Left hindlimb (tissue), 1 donor: ENCODE results near the gene NFYB.
"Not testable (repeated sequence)": the region's sequence is repeated elsewhere in the genome, so short reads cannot be mapped to it uniquely, and the experiment has no call there.

Experiments used
- DNase-seq: peaks from one replicate; pipeline ENCODE4 v3.0.0-alpha.2; 2018

Gene NFYB

DNA sequence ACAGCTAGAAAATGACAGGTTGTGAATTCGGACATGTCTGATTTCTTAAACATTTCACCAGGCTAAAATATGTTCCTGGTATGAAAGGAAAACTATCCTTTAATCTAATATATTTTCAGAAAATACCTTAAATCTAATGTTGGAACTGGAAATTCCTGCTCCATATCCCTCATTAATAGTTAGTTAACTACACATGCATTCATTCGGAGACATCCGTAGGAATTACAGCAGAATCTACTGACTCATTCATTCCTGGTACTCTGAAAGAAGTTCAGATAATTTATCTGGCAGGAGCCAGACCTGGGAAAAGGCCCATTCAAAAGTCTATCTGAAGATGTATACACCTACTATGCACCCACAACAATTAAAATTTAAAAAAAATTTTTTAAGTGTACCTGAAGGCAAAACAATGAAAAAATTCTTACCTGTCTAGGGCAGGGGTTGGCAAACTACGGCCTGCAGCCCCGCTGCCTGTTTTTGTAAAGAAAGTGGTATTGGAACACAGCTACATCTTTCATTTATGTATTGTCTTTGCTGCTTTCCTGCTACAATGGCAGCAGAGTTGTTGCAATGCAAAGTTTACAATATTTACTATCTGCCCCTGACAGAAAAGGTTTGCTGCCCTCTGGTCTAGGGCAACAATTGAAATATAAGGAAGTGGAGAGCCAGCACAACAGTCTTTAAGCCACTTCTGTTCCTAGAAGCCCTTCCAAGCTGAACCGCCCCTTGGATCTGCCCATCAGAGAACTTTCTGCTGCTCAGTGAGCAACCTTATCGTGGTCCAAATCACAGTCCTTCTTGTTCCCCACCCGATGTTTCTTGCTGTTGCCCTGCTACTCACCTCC lies 17.9 kb upstream of the NFYB start:
- no peak for DNase-seq

DNA sequence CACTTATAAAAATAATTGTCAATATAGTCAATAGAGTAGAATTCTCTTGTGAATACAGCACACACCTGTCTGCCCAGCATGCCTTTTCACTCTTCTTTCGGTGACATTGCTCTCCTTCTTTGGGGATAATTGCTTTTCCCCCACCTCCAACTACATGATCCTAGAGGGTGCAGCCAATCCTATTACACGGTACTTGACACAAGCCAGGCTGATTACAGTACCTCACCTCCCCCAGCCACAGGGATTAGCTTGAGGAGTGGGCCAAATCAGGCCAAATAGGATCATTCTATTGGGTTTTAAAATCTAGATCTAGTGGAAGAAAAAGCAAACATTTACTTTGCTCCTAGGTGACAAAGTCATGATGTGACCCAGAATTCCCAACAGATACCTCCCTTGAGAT lies 16.8 kb upstream of the NFYB start:
- no peak for DNase-seq

DNA sequence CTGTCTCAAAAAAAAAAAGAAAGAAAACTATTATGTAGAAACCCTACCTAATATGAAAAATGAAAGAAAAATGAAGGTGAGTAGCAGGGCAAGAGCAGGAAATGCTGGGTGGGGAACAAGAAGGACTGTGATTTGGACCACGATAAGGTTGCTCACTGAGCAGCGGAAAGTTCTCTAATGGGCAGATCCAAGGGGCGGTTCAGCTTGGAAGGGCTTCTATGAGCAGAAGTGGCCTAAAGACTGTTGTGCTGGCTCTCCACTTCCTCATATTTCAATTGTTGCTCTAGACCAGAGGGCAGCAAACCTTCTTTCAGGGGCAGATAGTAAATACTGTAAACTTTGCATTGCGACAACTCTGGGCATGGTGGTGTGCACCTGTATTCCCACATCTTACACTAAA lies 16.3 kb upstream of the NFYB start:
- DNase-seq = no peak

DNA sequence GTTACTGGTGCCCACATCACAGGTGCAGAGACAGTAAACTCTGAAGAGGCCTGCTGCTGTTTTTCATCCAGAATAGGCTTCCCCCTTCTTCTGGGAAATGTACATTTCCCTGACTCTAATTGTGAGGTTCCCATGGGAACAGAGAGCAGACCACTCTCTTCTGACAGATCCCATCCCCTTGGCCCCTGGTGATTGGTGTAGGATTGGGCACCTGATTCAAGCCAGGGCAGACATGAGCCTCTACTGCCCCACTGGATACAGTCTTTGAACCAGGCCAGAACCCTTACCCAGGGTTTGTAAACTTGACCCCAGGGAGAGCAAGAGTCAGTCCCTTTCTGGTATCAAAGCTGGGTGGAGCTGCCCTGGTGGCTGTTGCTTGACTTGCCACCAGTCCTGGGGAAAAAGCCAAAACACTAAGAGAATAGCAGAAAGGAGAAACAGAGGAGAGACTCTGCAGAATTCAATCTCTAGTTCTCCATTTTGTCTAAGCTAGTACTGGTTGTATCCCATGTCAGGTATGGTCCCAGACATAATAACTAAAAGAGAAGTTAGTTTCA lies 14.8 kb upstream of the NFYB start:
- DNase-seq = no peak

DNA sequence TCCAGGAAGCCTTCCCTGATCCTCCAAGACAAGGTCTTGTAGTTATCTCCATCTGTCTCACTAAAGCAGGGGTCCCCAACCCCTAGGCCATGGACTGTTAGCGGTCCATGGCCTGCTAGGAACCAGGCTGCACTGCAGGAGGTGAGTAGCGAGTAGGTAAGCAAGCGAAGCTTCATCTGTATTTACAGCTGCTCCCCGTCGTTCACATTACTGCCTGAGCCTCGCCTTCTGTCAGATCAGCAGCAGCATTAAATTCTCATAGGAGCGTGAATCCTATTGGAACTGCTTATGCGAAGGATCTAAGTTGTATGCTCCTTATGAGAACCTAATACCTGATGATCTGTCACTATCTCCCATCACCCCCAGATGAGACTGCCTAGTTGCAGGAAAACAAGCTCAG lies 12.4 kb upstream of the NFYB start:
- no peak for DNase-seq

DNA sequence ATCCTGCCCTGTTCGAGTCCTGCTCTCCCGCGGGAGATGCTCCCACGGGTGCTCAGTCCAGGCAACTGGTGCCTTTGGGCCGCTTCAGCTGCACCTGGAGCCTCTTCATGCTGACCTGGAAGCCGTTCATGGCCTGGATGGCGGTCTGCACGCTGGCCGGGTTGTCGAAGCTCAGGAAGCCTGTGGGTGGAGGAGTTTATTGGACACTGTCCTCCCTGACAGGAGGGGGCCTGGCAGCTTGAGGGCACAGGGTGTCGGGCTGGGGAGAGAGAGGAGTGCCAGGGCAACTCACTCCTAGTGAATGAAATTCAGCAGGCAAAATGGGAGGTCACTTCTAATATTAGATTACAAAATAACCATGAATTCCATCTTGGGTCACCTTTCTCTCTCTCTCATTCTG lies 9.3 kb upstream of the NFYB start:
- no peak for DNase-seq

DNA sequence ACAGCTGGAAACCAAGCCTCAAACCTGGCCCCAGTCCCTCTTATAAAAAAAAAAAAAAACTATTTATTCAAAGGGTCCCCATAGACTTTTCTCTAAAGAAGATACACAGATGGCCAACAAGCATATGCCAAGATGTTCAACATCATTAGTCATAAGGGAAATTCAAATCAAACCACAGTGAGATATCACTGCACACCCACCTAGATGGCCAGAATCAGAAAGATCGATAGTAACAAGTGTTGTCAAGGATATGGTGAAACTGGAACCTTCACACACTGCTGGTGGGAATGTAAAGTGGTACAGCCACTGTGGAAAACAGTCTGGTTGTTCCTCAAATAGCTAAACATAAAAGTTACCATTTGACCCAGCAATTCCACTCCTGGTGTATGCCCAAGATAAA lies 5.9 kb upstream of the NFYB start:
- DNase-seq = no peak

DNA sequence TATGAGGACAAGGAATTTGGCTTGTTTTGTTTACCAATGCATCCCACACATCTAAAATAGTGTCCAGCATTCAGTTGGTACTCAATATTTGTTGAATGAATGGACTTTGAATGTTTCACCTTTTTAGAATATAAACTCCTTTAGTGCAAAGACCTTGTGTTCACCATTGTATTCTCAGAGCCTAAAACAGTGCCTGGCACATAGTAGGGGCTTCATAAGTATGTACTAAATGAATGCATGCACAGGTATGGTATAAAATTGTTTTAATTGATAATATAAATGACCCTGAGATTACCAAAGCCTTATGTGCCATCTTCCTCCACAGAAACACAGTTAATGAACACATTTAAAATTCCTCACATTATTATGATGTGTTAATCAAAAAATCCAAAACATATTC lies 5.0 kb upstream of the NFYB start:
- no peak for DNase-seq

DNA sequence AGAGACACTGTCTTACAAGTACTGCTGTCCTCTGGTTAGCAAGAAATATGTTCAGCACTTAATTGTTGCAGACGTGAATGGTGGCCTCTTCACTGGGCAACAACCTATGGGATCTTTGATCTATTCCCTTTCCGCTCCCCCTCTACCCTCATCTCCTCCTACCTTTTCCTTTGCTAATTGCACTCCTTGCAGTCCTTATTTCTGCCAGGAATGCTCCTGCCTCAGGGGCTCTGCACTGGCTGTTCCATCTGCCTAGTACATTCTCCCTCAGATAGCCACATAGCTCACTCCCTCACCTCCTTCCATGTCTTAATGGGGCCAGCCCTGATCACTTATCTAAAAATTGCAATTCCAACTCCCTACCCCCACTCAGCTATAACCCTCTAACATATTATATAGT lies 4.5 kb upstream of the NFYB start:
- no peak for DNase-seq

DNA sequence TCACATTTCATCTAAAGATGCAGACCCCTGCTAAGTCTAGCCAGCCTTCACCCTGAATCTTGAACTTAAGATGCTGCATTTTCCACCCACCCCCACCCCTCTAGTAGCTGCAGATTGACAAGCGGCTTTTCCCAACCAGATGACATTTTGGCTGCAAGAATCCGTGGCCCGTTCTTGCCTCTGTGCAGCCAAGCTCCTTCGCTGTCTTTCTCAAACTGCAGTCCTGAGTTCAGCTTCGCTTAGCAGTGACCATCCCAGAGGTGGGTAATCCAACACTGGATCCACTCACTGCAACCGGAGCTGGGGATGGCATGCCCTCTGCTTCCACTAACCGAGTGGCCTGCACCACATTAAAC lies 765 bp upstream of the NFYB start:
- DNase-seq = peak; percentile 36

DNA sequence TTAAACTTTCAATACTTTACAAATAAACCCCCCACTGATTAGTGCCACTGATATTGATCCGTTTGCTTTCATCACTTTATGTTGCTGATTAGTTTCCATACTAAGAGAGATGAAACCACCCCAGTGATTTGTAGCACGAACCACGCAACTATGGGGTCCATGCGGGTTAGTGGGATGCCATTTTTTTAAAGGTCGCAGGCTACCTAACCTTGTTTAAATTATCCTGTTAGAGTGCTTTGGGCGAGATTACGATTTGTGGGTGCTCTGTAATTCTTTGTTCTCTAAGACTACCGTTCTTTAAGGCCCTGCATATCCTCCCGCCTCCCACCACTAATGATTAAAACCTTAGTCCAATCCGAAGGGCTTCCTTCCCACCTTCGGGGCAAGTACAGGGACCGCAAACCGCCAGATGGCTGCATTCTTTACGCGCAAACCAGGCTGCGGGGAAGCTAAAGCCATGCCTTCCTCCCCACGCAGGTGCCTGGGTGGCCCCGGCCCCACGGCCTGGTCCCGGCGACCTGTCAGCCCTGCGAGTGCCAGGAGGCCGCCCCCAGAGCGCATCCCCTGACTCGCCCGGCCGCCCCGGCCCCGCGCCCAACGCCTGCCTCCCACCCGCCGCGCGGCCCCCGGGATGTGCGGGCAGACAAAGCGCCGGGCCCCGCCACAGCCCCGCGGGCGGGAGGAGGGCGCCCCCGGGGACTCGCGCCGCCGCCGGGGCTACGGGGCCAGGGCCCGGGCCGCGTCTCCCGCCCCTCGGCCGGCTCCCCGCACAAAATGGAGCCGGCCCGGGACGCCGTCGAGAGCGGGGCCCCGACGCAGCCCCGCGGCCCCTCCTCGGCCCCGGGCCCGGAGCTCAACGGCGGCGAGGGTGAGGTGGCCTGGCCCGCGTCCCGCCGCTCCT lies 759 bp downstream of the NFYB start:
- peak; percentile 61 for DNase-seq

DNA sequence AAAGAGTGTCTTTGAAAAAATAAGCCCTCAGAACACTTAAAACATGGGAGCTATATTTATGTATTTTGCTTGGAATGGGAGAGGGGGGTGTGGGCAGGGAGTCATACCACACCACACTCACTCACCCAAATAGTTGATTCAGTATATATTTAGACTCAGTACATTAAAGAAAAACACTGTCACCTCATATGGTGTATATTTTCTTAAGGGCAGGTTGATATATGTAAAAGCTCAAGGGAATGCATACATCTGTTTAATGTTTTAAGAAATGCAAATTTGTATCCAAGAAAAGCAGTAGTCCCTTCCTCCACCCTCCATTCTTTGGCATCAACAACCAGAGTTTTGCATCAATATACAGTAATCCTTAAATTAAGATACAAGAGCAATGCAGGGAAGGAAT lies 1.4 kb downstream of the NFYB start:
- DNase-seq = no peak

DNA sequence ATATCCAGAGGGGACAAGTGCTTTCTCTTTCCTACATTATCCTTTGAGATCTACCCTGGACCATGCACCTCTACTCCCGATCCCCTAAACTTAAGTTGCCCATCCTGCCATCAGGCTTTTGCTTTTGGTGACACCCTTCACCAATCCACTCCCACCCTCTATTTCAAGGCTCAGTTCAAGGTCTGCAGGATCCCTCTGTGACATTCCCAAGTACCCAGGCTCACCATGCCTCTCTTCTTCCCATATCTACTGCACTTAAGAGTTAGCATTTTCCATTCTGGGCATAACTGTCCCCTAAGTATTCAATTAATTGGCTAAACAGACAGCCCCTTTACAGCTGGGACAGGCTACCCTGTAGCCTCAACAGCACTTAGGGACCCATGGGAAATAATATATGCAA lies 3.1 kb downstream of the NFYB start:
- no peak for DNase-seq

DNA sequence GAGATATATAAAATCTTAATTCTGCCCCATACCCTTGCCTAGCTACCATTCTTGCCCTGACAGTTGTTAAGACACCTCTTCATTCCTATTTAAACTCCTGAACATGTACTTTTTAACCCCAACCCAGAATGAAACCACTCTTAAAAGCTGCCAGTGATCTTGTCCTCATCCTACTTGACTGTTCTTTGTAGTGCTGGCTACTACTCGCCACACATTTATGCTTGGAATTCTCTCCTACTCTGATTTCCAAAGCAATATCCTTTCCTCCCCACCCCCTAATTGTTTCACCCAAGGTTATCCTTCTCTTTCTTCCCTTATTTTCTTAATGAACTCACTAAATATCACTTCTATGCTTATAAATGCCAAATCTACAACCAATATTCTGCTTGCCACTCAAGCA lies 4.1 kb downstream of the NFYB start:
- DNase-seq = no peak

DNA sequence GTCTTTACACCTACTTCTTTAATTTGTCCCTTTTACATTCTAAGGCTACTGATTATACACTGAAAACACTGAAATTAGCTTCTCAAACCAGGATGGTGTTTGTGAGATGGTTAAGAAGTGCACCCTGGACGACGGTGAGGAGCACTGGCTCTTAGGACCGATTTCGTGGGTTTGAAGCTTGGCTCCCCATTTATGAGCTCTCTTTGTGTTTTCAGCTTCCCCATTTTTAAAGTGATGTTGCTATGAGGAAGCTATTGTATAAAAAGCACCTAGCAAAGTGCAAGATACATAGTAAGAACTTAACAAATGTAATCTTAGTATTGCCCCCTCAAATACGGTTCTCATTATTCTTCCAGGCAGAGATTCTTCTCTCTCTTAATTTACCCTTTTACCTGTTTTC lies 4.7 kb downstream of the NFYB start:
- no peak for DNase-seq

DNA sequence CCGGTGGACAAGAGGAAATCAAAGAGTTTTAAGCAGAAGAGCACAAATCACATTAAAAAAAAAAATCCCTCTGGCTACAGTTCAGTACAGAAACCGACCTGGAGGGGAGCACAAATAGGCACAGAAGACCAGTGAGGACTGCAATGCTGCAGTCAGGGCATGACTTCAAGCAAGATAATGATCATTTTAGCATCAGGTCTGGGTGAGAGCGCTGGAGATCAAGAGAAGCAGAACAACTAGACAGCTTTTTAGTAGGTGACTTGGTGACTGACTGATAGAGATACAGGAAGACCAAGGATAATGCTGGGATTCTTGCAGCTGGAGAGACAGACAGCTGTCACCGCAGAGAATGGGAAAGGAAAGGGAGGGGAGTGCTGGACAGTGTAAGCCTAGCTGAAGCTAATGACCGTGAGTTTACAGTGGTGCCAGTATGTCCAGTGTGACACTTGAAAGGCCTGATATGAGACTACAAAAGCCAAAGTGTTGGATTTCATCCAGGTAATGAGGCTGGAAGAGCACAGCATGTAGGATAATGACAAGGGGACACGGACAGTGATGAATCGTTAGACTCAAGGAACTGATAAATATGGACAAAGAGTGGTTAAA lies 5.6 kb downstream of the NFYB start:
- DNase-seq = no peak

DNA sequence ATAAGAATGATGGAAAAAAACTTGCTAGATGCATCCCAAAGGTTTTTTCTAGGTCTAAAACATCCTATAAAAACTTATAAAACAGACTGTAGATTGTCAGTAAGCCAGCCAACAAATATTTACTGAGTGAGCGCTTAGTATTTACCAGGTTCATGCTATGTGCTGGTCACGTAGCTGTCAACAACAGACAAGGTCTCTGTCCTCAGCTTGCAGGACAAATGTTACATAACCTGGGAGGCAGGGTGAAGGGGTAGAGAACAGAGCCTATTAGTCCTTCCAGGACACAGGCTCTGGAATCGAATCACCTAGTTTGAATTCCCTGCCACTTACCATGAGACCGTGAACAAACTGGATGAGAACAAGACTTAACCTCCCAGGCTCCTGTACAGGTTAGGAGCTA lies 6.4 kb downstream of the NFYB start:
- no peak for DNase-seq

DNA sequence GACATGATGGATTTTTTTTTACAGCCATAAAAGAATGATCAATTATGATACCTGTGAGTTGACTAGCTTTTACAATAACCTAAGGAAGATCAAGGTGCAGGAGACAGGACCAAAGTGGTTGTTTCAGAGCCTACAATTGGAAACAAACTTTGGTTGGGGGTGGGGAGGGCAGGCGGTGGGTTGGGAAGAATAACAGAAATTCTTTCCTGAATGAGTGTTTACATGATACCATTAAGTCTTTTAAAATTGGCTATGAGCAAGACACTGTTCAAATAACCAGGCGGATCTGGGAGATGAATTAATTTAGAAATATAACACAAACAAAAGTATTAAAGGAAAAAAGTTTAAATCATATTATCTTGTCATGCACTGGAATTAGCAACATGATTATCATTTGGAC lies 7.2 kb downstream of the NFYB start:
- no peak for DNase-seq

DNA sequence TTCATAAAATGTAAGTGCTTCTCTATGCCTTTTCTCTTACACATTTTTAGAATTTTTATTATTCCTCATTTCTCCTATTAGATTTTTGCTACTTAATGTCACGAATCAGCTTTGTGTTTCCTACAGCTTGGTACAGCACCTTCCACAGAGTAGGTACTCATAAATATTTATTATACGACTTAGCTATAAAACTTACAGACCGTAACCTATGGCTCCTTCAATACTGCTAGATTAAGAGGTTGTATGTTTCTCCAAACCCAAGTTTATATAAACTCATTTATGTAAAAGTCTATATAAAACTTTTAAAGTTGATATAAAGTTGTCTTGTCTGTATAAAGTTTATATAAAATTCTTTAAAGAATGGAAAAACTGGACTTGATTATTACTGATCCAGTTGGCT lies 11.5 kb downstream of the NFYB start:
- no peak for DNase-seq

DNA sequence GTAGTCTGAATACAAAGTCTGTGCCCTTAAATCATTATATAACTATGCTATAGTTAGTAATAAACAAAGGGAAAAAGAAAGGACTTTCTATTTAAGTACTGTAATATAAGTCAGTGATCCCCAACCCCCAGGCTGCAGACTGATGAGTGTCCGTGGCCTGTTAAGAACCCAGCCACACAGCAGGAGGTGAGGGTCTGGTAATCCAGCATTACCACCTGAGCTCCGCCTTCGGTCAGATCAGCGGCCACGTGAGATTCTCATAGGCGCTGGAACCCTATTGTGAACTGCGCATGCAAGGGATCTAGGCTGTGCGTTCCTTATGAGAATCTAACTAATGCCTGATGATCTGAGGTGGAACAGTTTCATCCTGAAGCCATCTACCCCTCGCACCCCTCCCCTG lies 15.7 kb downstream of the NFYB start:
- DNase-seq = no peak

DNA sequence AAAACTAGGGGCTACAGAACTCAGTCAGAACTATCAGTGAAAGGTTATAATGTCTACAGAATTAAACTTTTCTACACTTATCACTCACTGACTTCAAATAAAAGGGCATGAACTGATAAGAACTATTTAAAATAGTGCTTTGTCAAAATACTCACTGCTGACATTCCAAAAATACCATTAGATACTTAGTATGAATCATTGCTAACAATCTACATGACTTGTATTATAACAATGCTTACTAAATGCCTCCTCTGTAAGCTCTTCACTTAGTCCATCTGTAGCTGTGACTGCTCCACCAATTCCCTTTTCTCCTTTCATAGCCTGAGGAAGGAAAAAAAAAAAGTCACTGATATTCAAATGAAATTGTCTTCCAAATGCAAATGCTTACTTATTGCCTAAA lies 17.0 kb downstream of the NFYB start:
- DNase-seq = no peak

DNA sequence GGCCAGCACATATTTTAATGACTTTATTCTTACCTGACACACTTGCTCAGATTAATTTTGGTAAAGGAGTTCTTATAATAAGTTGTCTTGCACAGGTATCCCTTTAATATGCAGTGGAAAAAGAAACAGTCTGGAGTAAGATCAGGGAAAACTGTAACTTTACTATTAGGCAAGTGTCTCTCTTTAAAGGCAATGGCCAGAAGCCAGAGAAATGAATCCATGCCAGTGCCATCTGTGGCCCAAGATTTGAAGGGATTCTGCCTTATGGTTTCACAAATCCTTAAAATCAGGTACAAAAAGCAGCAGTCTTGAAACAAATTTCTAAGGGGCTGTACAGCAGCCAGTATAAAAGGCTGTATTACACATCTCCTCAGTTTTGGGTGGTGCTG lies 22.4 kb downstream of the NFYB start:
- no peak for DNase-seq

DNA sequence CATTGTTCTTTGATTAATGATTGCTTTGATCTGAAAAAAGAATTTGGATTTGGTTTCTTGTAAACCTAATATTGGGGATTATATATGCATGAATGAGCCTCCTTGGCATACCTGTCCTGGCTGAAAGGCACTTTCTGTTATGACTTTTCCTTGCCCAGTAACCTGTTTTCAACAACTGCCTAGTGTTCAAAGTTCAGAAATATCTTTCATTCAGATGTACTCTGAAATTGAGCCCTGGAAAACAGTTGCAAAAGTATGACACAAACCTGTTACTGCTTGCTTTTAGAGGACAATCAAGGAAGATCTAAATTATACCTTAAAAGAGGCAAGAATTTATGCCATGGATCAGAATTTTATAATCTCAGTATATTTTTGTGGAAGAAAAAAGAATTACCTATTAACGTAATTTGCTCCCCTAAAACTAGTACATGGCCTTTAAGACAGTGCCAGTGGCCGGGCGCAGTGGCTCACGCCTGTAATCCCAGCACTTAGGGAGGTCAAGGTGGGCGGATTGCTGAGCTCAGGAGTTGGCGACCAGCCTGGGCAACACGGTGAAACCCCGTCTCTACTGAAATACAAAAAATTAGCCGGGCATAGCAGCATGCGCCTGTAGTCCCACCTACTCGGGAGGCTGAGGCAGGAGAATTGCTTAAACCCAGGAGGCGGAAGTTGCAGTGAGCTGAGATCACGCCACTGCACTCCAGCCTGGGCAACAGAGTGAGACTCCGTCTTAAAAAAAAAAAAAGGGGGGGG lies 23.0 kb downstream of the NFYB start:
- DNase-seq = not testable (repeated sequence)
